BLaER1 treated with 17β-estradiol and CSF1 and Interleukin-3, amounts not matched to agents 10 nM and 100 nM (cell line): ENCODE results near the gene NOM1.
A peak's percentile ranks its signal among the peaks of the same experiment; 100 is the strongest.
"Not testable (repeated sequence)": the region's sequence is repeated elsewhere in the genome, so short reads cannot be mapped to it uniquely, and the experiment has no call there.

Source experiments
- H3K27ac ChIP-seq, 11 experiments: shearing (Covaris generic); formaldehyde crosslinking; 2 replicates each; pipeline ENCODE4 v1.8.1; 2022
- H3K27me3 ChIP-seq, 11 experiments: shearing (Covaris generic); formaldehyde crosslinking; 2 replicates each; pipeline ENCODE4 v1.8.1; 2022
- H3K36me3 ChIP-seq, 11 experiments: shearing (Covaris generic); formaldehyde crosslinking; 2 replicates each; pipeline ENCODE4 v1.8.1; 2022
- H3K4me1 ChIP-seq, 10 experiments: shearing (Covaris generic); formaldehyde crosslinking; 2 replicates each; pipeline ENCODE4 v1.8.1; 2022
- H3K4me2 ChIP-seq, 11 experiments: shearing (Covaris generic); formaldehyde crosslinking; 2 replicates each; pipeline ENCODE4 v1.8.1; 2022
- H3K4me3 ChIP-seq, 10 experiments: shearing (Covaris generic); formaldehyde crosslinking; 2 replicates each; pipeline ENCODE4 v1.8.1; 2022
- H3K9ac ChIP-seq, 11 experiments: shearing (Covaris generic); formaldehyde crosslinking; 2 replicates each; pipeline ENCODE4 v1.8.1; 2022
- H3K9me3 ChIP-seq, 11 experiments: shearing (Covaris generic); formaldehyde crosslinking; replicated peaks in 1 of 11; 2 replicates each; pipeline ENCODE4 v1.8.1; 2022
- H4K20me1 ChIP-seq, 11 experiments: shearing (Covaris generic); formaldehyde crosslinking; 2 replicates each; pipeline ENCODE4 v1.8.1; 2022
- Cebpa-rat ChIP-seq, 11 experiments: shearing (Covaris generic); IDR thresholded peaks; 2 replicates each; pipeline ENCODE4 v1.8.1; 2022

Gene NOM1, protein sequence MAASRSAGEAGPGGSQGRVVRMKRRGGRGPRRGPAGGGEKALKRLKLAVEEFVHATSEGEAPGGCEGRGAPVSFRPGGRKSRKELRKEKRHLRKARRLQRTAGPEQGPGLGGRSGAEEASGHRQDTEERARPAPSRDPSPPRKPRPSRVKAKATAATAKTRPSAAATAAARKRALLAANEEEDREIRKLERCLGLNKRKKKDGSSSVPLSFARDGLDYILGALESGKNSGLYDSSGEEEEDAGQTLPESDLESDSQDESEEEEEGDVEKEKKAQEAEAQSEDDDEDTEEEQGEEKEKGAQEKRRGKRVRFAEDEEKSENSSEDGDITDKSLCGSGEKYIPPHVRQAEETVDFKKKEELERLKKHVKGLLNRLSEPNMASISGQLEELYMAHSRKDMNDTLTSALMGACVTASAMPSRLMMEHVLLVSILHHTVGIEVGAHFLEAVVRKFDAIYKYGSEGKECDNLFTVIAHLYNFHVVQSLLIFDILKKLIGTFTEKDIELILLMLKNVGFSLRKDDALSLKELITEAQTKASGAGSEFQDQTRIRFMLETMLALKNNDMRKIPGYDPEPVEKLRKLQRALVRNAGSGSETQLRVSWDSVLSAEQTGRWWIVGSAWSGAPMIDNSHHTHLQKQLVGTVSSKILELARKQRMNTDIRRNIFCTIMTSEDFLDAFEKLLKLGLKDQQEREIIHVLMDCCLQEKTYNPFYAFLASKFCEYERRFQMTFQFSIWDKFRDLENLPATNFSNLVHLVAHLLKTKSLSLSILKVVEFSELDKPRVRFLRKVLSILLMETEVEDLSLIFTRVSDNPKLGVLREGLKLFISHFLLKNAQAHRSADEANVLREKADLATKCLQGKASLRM

DNA sequence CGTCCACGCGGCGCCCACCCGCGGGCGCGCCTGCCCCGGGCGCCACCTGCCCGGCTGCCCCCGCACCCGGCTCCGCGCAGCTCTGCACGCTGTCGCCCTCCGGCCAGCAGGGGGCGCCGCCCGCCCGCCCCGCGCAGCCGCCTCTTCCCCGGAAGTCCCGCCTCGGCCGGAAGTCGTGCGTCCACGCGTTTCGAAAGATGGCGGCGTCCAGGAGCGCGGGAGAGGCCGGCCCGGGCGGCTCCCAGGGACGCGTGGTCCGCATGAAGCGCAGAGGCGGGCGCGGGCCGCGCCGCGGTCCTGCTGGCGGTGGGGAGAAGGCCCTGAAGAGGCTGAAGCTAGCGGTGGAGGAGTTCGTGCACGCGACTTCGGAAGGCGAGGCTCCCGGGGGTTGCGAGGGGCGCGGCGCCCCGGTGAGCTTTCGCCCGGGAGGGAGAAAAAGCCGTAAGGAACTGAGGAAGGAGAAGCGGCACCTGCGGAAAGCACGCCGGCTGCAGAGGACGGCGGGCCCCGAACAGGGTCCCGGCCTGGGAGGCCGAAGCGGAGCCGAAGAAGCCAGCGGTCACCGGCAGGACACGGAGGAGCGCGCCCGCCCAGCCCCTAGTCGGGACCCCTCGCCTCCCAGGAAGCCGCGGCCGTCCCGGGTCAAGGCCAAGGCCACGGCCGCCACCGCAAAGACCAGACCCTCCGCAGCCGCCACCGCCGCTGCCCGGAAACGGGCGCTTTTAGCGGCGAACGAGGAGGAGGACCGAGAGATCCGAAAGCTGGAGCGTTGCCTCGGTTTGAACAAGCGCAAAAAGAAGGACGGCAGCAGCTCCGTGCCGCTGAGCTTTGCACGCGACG, at the start of gene NOM1:
Gene NOM1 (plus strand): TSS at position 172 of the 840 bp plus-strand sequence. CDS start 26 bp downstream, at position 198.
- Histone ChIP-seq H3K36me3 (peaks cover 26 to 30% (median 29%) of the 10 kb centered on the region in 11 experiments), H3K4me2 (peak within 1 kb of the TSS; percentile 90 to 98 (median 95)), H4K20me1 (peaks cover 21 to 52% (median 50%) of the 10 kb centered on the region in 11 experiments; a peak in 20 of 22 replicates), H3K9ac (peak within 1 kb of the TSS; percentile 83 to 96 (median 92)), H3K4me1 (peaks cover 23 to 31% (median 29%) of the 10 kb centered on the region in 10 experiments), H3K27ac (peak within 1 kb of the TSS; percentile 53 to 92 (median 88); a peak in 21 of 22 replicates), H3K9me3 (peaks cover 0 to 7% (median 0%) of the 10 kb centered on the region in 11 experiments; a peak in 3 of 22 replicates), H3K27me3 (peaks cover 1 to 28% (median 17%) of the 10 kb centered on the region in 11 experiments; a peak in 21 of 22 replicates), H3K4me3 (peak within 1 kb of the TSS; percentile 79 to 100 (median 94))
- TF ChIP-seq Cebpa-rat (IDR thresholded peaks at IDR 0.05), result no peak

DNA sequence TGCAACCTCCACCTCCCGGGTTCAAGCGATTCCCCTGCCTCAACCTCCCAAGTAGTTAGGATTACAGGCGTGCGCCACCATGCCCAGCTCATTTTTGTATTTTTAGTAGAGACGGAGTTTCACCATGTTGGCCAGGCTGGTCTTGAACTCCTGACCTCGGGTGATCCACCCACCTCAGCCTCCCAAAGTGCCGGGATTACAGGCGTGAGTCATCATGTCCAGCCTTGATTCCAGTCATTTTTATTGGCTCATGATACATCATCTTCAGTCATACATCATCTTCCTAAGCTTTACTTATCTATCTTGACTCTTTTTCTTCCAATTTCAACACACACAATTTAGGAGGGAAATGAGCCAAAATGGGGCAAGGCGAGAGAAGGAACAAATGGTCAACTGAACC, 49.4 kb upstream of the NOM1 start:
- H3K9me3 ChIP-seq, result peaks cover 0 to 25% (median 7%) of the 10 kb centered on the region in 11 experiments; a peak in 13 of 22 replicates
- H3K4me2 ChIP-seq, H4K20me1 ChIP-seq, H3K27ac ChIP-seq, H3K9ac ChIP-seq, H3K27me3 ChIP-seq, H3K36me3 ChIP-seq, H3K4me3 ChIP-seq: not testable (repeated sequence)
- peaks cover 21 to 39% (median 33%) of the 10 kb centered on the region in 10 experiments for H3K4me1 ChIP-seq

DNA sequence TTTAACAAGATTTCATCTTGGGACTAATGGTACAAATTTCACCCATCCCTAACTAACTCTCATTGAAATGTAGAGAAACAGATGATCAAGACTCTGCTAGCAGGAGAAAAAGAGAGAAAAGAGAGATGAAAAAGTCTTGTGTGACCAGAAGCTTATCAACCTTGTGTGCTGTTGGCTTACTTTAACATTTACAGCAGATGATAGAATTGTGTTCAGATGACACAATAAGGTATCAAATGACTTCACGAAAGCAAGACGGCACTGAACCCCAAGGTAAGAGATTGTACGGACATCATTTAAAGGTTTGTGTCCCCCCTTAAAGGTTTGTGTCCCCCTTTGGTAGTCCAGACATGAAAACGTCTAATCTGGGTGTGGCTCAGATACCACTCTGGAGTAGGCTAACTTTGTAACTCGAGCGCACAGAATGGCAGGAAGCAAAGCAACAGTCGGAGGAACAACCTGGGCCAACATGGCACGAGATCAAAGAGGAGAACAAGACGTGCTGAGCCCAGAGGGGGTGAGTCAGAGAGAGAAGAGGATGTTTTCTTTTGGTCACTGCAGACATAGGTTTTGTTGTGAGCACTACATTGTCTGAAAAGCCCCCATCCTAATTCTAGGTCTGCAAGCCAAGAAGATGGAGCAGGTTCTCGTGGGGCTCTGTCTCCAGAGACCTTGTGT, 46.1 kb upstream of the NOM1 start:
- H3K4me3 ChIP-seq, result no peak overlapping the region
- H3K4me2 ChIP-seq, result peak overlapping the region in 10 of 11 experiments; percentile 4 to 54 (median 20); a peak in 11 of 22 replicates
- H4K20me1 ChIP-seq, result no peaks in the 10 kb centered on the region
- H3K27ac ChIP-seq, result no peak overlapping the region
- no peak overlapping the region for H3K9ac ChIP-seq
- H3K27me3 ChIP-seq, result no peaks in the 10 kb centered on the region
- H3K9me3 ChIP-seq, result peaks cover 0 to 9% (median 0%) of the 10 kb centered on the region in 11 experiments; a peak in 2 of 22 replicates
- peaks cover 0 to 9% (median 6%) of the 10 kb centered on the region in 10 experiments; a peak in 10 of 20 replicates for H3K4me1 ChIP-seq
- no peaks in the 10 kb centered on the region for H3K36me3 ChIP-seq
- TF ChIP-seq Cebpa-rat (IDR thresholded peaks at IDR 0.05), result no peak

DNA sequence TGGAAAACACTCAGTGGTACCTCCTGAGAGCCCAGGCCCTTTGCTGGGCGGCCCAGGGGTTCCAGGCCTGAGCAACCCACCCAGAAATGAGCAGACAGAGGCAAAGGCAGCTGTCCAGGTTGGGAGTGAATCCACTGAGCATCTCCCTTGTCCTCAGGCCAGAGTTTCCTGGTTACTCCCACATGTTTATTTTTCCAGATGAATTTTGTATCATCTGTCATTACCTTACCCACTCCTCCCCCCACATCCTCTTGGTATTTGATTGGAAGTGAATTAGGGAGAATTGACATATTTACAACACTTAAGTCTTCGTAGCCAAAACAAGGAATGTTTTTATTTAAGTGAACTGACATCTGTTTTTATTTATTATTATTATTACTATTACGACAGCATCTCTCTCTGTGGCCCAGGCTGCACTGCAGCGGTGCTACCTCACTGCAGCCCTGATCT, 43.3 kb upstream of the NOM1 start:
- TF ChIP-seq Cebpa-rat (IDR thresholded peaks at IDR 0.05), result no peak
- no peak overlapping the region for H3K4me3 ChIP-seq

DNA sequence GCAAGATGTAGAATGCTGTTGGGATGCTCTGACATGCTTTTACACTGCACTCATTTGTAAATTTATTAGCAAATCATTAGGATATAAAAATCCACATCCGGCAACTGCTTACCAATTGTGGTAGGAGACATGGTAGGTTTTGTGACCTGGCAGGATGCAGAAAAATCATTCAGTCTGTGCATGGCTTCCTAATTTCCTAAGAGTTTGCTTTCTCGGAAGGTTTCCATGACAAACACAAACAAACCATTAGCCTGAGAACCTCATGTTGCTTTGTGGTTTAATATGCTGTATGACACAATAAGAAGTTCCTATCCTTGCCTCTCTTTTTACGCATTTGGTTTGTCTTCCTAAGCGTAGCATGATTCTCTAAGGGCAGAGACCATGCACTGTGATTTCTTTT, 41.9 kb upstream of the NOM1 start:
- Histone ChIP-seq H3K36me3 (no peaks in the 10 kb centered on the region), H4K20me1 (no peaks in the 10 kb centered on the region), H3K4me1 (peaks cover 0 to 9% (median 6%) of the 10 kb centered on the region in 10 experiments; a peak in 10 of 20 replicates), H3K9me3 (no peaks in the 10 kb centered on the region; a peak in 2 of 22 replicates), H3K27me3 (no peaks in the 10 kb centered on the region), H3K27ac (no peak overlapping the region), H3K4me2 (no peak overlapping the region), H3K4me3 (no peak overlapping the region), H3K9ac (no peak overlapping the region)
- TF ChIP-seq Cebpa-rat (IDR thresholded peaks at IDR 0.05), result no peak

More for the DNA sequence above, 43.3 kb upstream of the NOM1 start:
- Histone ChIP-seq H3K9ac (no peak overlapping the region), H3K27ac (no peak overlapping the region), H3K36me3 (no peaks in the 10 kb centered on the region), H3K27me3 (no peaks in the 10 kb centered on the region), H4K20me1 (no peaks in the 10 kb centered on the region), H3K4me2 (no peak overlapping the region), H3K9me3 (no peaks in the 10 kb centered on the region; a peak in 2 of 22 replicates), H3K4me1 (peaks cover 0 to 9% (median 6%) of the 10 kb centered on the region in 10 experiments; a peak in 10 of 20 replicates)

DNA sequence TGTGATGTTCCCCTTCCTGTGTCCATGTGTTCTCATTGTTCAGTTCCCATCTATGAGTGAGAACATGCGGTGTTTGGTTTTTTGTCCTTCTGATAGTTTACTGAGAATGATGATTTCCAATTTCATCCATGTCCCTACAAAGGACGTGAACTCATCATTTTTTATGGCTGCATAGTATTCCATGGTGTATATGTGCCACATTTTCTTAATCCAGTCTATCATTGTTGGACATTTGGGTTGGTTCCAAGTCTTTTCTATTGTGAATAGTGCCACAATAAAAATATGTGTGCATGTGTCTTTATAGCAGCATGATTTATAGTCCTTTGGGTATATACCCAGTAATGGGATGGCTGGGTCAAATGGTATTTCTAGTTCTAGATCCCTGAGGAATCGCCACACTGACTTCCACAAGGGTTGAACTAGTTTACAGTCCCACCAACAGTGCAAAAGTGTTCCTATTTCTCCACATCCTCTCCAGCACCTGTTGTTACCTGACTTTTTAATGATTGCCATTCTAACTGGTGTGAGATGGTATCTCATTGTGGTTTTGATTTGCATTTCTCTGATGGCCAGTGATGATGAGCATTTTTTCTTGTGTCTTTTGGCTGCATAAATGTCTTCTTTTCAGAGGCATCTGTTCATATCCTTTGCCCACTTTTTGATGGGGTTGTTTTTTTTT, 39.8 kb upstream of the NOM1 start:
- H3K36me3 ChIP-seq, H3K4me1 ChIP-seq, H3K27ac ChIP-seq, H4K20me1 ChIP-seq, H3K9ac ChIP-seq, H3K4me3 ChIP-seq, H3K27me3 ChIP-seq, H3K4me2 ChIP-seq, H3K9me3 ChIP-seq: not testable (repeated sequence)

DNA sequence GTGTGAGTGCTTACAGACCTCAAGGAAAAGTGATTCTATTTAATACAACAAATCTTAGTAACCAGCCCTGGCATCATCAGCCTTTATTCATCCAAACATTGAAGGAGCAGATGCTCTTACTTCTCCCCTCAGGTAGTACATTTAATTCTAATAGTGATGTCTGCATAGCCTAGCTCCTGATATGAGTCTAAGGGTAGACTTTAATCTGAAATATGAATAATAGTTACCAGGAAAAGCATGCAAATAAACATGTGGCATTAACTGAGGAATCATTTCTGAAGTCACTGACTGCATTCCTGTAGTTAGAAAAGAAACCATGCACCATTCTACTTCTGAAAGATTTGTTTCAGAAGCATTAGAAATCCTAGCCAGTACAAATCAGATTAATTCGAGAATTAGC, 30.9 kb upstream of the NOM1 start:
- H3K4me3 ChIP-seq, result no peak overlapping the region
- H3K4me2 ChIP-seq, result no peak overlapping the region
- peaks cover 7 to 13% (median 11%) of the 10 kb centered on the region in 11 experiments; a peak in 21 of 22 replicates for H3K9me3 ChIP-seq
- TF ChIP-seq Cebpa-rat (IDR thresholded peaks at IDR 0.05), result no peak
- no peaks in the 10 kb centered on the region for H3K36me3 ChIP-seq
- H4K20me1 ChIP-seq, result peaks cover 0 to 4% (median 0%) of the 10 kb centered on the region in 11 experiments; a peak in 2 of 22 replicates
- H3K4me1 ChIP-seq, result peaks cover 4 to 26% (median 20%) of the 10 kb centered on the region in 10 experiments; a peak in 18 of 20 replicates
- peaks cover 0 to 32% (median 21%) of the 10 kb centered on the region in 11 experiments; a peak in 21 of 22 replicates for H3K27me3 ChIP-seq
- no peak overlapping the region for H3K9ac ChIP-seq
- H3K27ac ChIP-seq, result no peak overlapping the region
